Measurements from ENCODE around the gene AIFM1.

AIFM1 gene

GRCh38 chrX:130086447-130087206 lies 79.0 kb downstream of the AIFM1 start:
- DNase-seq: peak; percentile 75

- no peak for DNase-seq
These were observed 79.8 kb downstream of the AIFM1 start for GRCh38 chrX:130085551-130086446.

- no peak for DNase-seq
These were observed 80.9 kb downstream of the AIFM1 start for GRCh38 chrX:130084631-130085237.

GRCh38 chrX:130083656-130084382 lies 81.8 kb downstream of the AIFM1 start:
- peak; percentile 49 for DNase-seq

GRCh38 chrX:130083107-130083490 lies 82.5 kb downstream of the AIFM1 start:
- no peak for DNase-seq

- peak; percentile 87 for DNase-seq
These were observed 83.2 kb downstream of the AIFM1 start for GRCh38 chrX:130082244-130083106.

GRCh38 chrX:130081421-130082045 lies 84.1 kb downstream of the AIFM1 start:
- no peak for DNase-seq

GRCh38 chrX:130080791-130081367 lies 84.8 kb downstream of the AIFM1 start:
- no peak for DNase-seq

GRCh38 chrX:130079824-130080406 lies 85.7 kb downstream of the AIFM1 start:
- DNase-seq: peak; percentile 54
